ENCODE results near the gene FYTTD1. TPM values are rescaled to one million over a fixed set of nuclear protein-coding genes. Genes with fewer than 3 reads are reported as not detected.

FYTTD1 gene
- total and polyA plus RNA-seq, 2 of the 4 experiments (the other 2 are of a cell fraction), result 20.4 to 50.2 TPM

DNA sequence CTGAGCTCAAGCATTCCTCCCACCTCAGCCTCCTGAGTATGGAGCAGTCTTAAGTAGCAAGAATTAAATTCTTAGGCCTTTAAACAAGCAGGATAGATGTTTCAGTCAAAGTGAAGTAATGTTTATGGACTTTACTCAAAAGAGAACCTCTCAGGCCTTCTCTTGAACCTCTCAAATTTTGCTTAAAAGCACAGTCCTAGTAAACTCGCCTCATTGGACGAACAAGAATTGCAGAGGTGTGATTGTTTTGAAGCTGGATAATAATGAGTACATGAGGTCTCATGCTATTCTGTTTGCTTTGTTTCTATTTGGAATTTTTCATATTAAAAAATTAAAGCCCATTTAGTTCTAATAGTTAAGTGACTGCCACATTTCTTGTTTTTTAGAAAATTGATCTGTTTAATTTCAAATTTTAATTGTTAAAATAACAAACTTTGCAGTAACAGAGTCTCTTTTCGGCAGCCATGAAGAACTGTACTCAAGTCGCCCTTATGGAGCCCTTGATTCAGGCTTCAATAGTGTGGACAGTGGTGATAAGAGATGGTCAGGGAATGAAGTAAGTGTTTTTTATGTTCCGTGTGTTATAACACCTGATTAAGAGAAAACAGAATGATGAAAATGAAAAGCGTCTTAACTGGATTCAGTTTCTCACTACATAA lies 80.8 kb downstream of the FYTTD1 start:
- no TSS peak for BruUV-seq (replicated peaks)
- intact Hi-C loops (cut with micrococcal nuclease) (no loop called here), dilution Hi-C loops (cut with HindIII; ENCODE audit: low sequenced_read_pairs, unreplicated experiment) (no loop called here), in situ Hi-C loops (cut with MboI; ENCODE audit: low sequenced_read_pairs) (no loop called here)
- peaks cover 15 to 27% of the 10 kb centered on the region in 2 experiments for H3K79me1 ChIP-seq (ENCODE audit: low read depth in 1 of 2, low read length in 2 of 2)
- no peak overlapping the region for H2AK9ac ChIP-seq (replicated peaks; ENCODE audit: low read depth, low read length, poor library complexity)
- H3K9me1 ChIP-seq (ENCODE audit: insufficient read depth, low read length), result no peaks in the 10 kb centered on the region; the same call in 1 of the 2 replicates
- no peaks in the 10 kb centered on the region for H3K9me3 ChIP-seq (ENCODE audit: control insufficient read depth, insufficient read depth, low read length)
- CTCF ChIA-PET, result no interaction called here
- H2BK120ac ChIP-seq (ENCODE audit: low read depth, low read length), result no peak overlapping the region
- H4K5ac ChIP-seq (ENCODE audit: low read depth, low read length), result no peak overlapping the region
- no peak overlapping the region for H3K27ac ChIP-seq (ENCODE audit: insufficient read depth, low read length)
- POLR2A ChIA-PET (ENCODE audit: unreplicated experiment), result no interaction called here
- H3K27me3 ChIP-seq (ENCODE audit: control insufficient read depth, insufficient read depth, low read length), result no peaks in the 10 kb centered on the region
- TF ChIP-seq RAD21 (IDR thresholded peaks at IDR 0.05; ENCODE audit: low read length) (no peak), RFX5 (IDR thresholded peaks at IDR 0.05; ENCODE audit: low read depth, low read length) (no peak), NFE2L2 (IDR thresholded peaks at IDR 0.05; ENCODE audit: low read depth, low read length) (no peak), BHLHE40 (IDR thresholded peaks at IDR 0.05; ENCODE audit: low read depth, low read length) (no peak), FOS (IDR thresholded peaks at IDR 0.05; ENCODE audit: low read depth, low read length) (no peak), POLR2A (IDR thresholded peaks at IDR 0.05; ENCODE audit: low read depth, low read length) (no peak), CHD1 (IDR thresholded peaks at IDR 0.05; ENCODE audit: low read depth, low read length) (no peak), MXI1 (IDR thresholded peaks at IDR 0.05; ENCODE audit: borderline replicate concordance, low read depth, low read length) (no peak), MAZ (IDR thresholded peaks at IDR 0.05; ENCODE audit: borderline replicate concordance, low read depth, low read length) (no peak)
- TF ChIP-seq, protein P1, sequence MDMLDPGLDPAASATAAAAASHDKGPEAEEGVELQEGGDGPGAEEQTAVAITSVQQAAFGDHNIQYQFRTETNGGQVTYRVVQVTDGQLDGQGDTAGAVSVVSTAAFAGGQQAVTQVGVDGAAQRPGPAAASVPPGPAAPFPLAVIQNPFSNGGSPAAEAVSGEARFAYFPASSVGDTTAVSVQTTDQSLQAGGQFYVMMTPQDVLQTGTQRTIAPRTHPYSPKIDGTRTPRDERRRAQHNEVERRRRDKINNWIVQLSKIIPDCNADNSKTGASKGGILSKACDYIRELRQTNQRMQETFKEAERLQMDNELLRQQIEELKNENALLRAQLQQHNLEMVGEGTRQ (IDR thresholded peaks at IDR 0.05; ENCODE audit: low read depth, low read length), result no peak
- TF ChIP-seq, protein P2, sequence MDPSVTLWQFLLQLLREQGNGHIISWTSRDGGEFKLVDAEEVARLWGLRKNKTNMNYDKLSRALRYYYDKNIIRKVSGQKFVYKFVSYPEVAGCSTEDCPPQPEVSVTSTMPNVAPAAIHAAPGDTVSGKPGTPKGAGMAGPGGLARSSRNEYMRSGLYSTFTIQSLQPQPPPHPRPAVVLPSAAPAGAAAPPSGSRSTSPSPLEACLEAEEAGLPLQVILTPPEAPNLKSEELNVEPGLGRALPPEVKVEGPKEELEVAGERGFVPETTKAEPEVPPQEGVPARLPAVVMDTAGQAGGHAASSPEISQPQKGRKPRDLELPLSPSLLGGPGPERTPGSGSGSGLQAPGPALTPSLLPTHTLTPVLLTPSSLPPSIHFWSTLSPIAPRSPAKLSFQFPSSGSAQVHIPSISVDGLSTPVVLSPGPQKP (IDR thresholded peaks at IDR 0.05; ENCODE audit: borderline replicate concordance, low read depth, low read length), result no peak
- H3K18ac ChIP-seq (ENCODE audit: low read depth, low read length), result no peak overlapping the region
- no peak overlapping the region for H4K91ac ChIP-seq (ENCODE audit: insufficient read depth, low read depth, low read length)
- no peak overlapping the region for H3K9ac ChIP-seq (ENCODE audit: low read depth, low read length)
- H3K4me2 ChIP-seq (ENCODE audit: low read depth, low read length), result no peak overlapping the region
- no peak overlapping the region for H2BK15ac ChIP-seq (ENCODE audit: low read depth, low read length)
- H3K4me3 ChIP-seq (ENCODE audit: insufficient read depth, low read depth, low read length), result no peak overlapping the region
- H3K56ac ChIP-seq (ENCODE audit: extremely low read depth, insufficient read depth, low read length), result no peak overlapping the region
- DNase-seq (no peak), ATAC-seq (ENCODE audit: low read depth) (no peak)
- no peak overlapping the region for H3K14ac ChIP-seq (replicated peaks; ENCODE audit: low read depth, low read length)
- peaks cover 30% of the 10 kb centered on the region for H3K36me3 ChIP-seq (ENCODE audit: control insufficient read depth, insufficient read depth, low read length)
- no peak overlapping the region for H2AK5ac ChIP-seq (ENCODE audit: low read depth, low read length)
- no CpG with 5 or more reads among the region's 6 CpGs for WGBS, 2 experiments (ENCODE audit: extremely low coverage in 2 of 2, insufficient read length in 1 of 2)
- H4K20me1 ChIP-seq (ENCODE audit: insufficient read depth, low read length), result no peaks in the 10 kb centered on the region
- no peaks in the 10 kb centered on the region for H3K4me1 ChIP-seq (ENCODE audit: control insufficient read depth, insufficient read depth, low read length)
- H4K8ac ChIP-seq (ENCODE audit: low read depth in 2 of 2, low read length in 2 of 2), result no peak overlapping the region
- no peak overlapping the region for H2BK20ac ChIP-seq (ENCODE audit: low read depth, low read length)
- H2BK5ac ChIP-seq (ENCODE audit: low read depth, low read length, poor library complexity, severe bottlenecking), result no peak overlapping the region
- H2AFZ ChIP-seq (replicated peaks; ENCODE audit: low read length, poor library complexity), result no peak overlapping the region
- no peak overlapping the region for H3K4ac ChIP-seq (ENCODE audit: low read depth, low read length)
- H3K23ac ChIP-seq (ENCODE audit: low read depth, low read length), result no peak overlapping the region
